GM23338 (cell line): Measurements from ENCODE around the gene AGAP1.

Experiments
- CREB1 ChIP-seq: fragments of 250-450 bp; sonication (Bioruptor Pico); IDR thresholded peaks from 2 replicates; pipeline ENCODE4 v1.5.0; 2020; ENCODE audit warnings: low read depth, mild to moderate bottlenecking, moderate library complexity
- CTCF ChIP-seq, 2 experiments: fragments of 200-600 bp in 1 of 2; sonication (generic) in 1 of 2; conservative IDR thresholded peaks; 2 replicates each; pipeline versions ENCODE4 v1.5.1 to v1.6.1; 2016 to 2017; ENCODE audit warnings: antibody characterized with exemption in 2 of 2, low read depth in 2 of 2, mild to moderate bottlenecking in 2 of 2, moderate library complexity in 1 of 2
- EZH2 ChIP-seq: fragments of 200-600 bp; sonication (generic); IDR thresholded peaks from one replicate; pipeline ENCODE4 v1.8.0; 2017; ENCODE audit warnings: antibody characterized with exemption, mild to moderate bottlenecking, low read depth; ENCODE audit not compliant: unreplicated experiment
- EZH2phosphoT487 ChIP-seq: fragments of 200-600 bp; sonication (generic); IDR thresholded peaks from one replicate; pipeline ENCODE4 v1.8.1; 2018; ENCODE audit warnings: antibody characterized with exemption; ENCODE audit not compliant: unreplicated experiment
- JUNB ChIP-seq: IDR thresholded peaks from one replicate; pipeline ENCODE4 v1.6.1; 2016; ENCODE audit warnings: antibody characterized with exemption; ENCODE audit not compliant: unreplicated experiment
- POLR2AphosphoS5 ChIP-seq: IDR thresholded peaks from 2 replicates; pipeline ENCODE4 v1.6.1; 2016; ENCODE audit warnings: antibody characterized with exemption, low read depth
- ZNF114 ChIP-seq: fragments of 250-450 bp; sonication (Bioruptor Pico); IDR thresholded peaks from 2 replicates; pipeline ENCODE4 v1.5.0; 2020; ENCODE audit warnings: mild to moderate bottlenecking, moderate library complexity
- TF ChIP-seq, protein P1 (sequence below): IDR thresholded peaks from one replicate; pipeline ENCODE4 v1.6.1; 2018; ENCODE audit warnings: antibody characterized with exemption; ENCODE audit not compliant: unreplicated experiment

- TF ChIP-seq ZNF114 (CRISPR knock-in tag) (no peak), CTCF (conservative IDR thresholded peaks at IDR 0.05; ENCODE audit: low read depth in 2 of 2) (no peak), CREB1 (CRISPR knock-in tag) (no peak), EZH2 (no peak), POLR2AphosphoS5 (no peak), JUNB (no peak), EZH2phosphoT487 (no peak)
- TF ChIP-seq, protein P1, sequence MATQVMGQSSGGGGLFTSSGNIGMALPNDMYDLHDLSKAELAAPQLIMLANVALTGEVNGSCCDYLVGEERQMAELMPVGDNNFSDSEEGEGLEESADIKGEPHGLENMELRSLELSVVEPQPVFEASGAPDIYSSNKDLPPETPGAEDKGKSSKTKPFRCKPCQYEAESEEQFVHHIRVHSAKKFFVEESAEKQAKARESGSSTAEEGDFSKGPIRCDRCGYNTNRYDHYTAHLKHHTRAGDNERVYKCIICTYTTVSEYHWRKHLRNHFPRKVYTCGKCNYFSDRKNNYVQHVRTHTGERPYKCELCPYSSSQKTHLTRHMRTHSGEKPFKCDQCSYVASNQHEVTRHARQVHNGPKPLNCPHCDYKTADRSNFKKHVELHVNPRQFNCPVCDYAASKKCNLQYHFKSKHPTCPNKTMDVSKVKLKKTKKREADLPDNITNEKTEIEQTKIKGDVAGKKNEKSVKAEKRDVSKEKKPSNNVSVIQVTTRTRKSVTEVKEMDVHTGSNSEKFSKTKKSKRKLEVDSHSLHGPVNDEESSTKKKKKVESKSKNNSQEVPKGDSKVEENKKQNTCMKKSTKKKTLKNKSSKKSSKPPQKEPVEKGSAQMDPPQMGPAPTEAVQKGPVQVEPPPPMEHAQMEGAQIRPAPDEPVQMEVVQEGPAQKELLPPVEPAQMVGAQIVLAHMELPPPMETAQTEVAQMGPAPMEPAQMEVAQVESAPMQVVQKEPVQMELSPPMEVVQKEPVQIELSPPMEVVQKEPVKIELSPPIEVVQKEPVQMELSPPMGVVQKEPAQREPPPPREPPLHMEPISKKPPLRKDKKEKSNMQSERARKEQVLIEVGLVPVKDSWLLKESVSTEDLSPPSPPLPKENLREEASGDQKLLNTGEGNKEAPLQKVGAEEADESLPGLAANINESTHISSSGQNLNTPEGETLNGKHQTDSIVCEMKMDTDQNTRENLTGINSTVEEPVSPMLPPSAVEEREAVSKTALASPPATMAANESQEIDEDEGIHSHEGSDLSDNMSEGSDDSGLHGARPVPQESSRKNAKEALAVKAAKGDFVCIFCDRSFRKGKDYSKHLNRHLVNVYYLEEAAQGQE: no peak
Measured at GRCh38 chr2:235922839-235923238, 429.0 kb downstream of the AGAP1 start.
